Activated T-cell treated with anti-CD3 and anti-CD28 coated beads, Interleukin-2, amount 50 U/mL, for 24 hours (primary cell): ENCODE measurements around the gene C17orf100.

Source experiments
- DNase-seq: peaks from one replicate; pipeline ENCODE4 v3.0.0-alpha.2; 2020
- H3K27ac Mint-ChIP-seq: 2 replicates; pipeline ENCODE4 v1.8.0; 2020; ENCODE audit warnings: mild to moderate bottlenecking, mixed read lengths
- H3K27me3 Mint-ChIP-seq: 2 replicates; pipeline ENCODE4 v1.8.0; 2020; ENCODE audit warnings: mixed read lengths
- H3K36me3 Mint-ChIP-seq: 2 replicates; pipeline ENCODE4 v1.8.0; 2020; ENCODE audit warnings: low read depth, mixed read lengths
- H3K4me1 Mint-ChIP-seq: 2 replicates; pipeline ENCODE4 v1.8.0; 2020; ENCODE audit warnings: low read depth, mixed read lengths
- H3K4me3 Mint-ChIP-seq: 2 replicates; pipeline ENCODE4 v1.8.0; 2020; ENCODE audit warnings: mild to moderate bottlenecking, moderate library complexity, mixed read lengths
- H3K9me3 Mint-ChIP-seq: 2 replicates; pipeline ENCODE4 v1.8.0; 2020; ENCODE audit warnings: mixed read lengths

The C17orf100 gene

DNA sequence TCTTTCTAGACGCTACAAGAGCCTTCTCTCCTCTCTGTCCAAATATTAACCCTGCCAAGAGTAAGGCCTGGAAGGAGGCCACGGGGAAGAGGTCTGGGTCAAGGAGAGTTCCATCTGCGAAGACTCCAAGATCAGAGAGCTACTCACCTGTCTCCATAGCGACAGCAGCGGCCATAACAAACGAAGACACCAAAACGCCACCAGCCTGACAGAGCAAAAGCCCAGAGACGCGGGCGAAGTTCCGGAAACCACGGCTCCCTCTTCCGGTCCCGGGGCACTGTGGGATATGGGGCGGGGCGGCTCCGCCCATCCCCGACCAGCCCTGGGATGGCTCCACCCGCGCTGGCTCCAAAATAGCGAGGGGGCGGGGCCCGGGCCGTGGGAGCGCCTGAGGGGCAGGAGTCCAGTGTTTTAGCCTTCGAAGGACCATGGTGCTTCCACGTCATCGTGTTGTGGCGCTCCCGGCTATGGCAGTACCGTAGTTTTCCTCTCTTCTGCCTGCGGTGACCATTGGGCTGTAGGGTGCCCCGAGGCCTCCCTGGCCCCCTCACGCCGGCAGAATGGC lies at the start of gene C17orf100, which contains the start of gene MED31:
Gene C17orf100 (plus strand): TSS at position 409 of the 565 bp plus-strand sequence. CDS start 152 bp downstream, at position 561.
Gene MED31 (minus strand): TSS at position 252 of the 565 bp plus-strand sequence. CDS start 77 bp downstream, at position 175.
- Mint-ChIP-seq H3K4me1 (peaks cover 73% of the 10 kb centered on the region), H3K9me3 (no peaks in the 10 kb centered on the region), H3K4me3 (peak within 1 kb of the TSS; percentile 99), H3K36me3 (peaks cover 46% of the 10 kb centered on the region), H3K27me3 (peaks cover 16% of the 10 kb centered on the region), H3K27ac (peak within 1 kb of the TSS; percentile 100)
- peak; percentile 97 for DNase-seq

DNA sequence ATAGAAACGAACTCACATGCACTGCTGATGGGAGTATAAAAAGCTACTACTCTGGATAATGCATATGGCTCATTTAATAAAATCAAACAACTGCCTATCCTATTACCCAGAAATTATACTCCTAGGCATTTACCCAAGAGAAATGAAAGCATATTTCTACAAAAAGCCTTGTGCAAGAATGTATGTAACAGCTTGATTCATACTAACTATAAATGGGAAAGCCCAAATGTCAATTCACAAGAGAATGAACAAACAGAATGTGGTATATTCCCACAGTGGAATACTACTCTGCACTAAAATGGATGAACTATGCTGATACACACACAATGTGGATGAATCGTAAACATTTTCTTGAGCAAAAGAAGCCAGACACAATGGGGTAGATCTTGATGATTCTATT lies 49.4 kb upstream of the C17orf100 start:
- Mint-ChIP-seq H3K4me1 (no peaks in the 10 kb centered on the region), H3K36me3 (peaks cover 98% of the 10 kb centered on the region), H3K27ac (no peak overlapping the region), H3K4me3 (no peak overlapping the region), H3K9me3 (no peaks in the 10 kb centered on the region), H3K27me3 (no peaks in the 10 kb centered on the region)
- no peak for DNase-seq

DNA sequence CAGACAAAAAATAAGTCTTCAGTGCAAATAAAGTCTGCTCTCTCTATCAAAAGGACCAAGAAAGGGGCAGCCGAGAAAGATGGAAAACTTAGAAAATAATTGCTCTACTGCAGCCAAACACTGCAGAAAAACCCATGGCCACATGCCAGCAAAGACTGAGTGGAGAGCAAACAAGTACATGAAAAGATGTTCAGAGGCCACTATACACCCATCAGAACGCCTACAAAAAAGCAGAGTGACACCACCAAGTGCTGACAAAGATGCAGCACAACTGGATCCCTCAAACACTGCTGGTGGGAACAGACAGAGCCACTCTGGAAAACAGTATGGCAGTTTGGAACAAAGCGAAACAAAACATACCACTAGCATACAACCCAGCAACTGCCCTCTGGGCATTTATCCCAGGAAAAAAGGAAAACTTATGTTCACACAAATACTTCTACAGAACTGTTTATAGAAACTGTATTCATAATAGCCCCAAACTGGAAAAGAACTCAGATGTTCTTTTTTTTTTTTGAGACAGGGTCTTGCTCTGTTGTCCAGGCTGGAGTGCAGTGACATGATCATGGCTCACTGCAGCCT lies 47.7 kb upstream of the C17orf100 start:
- H3K36me3 Mint-ChIP-seq, result peaks cover 97% of the 10 kb centered on the region
- no peaks in the 10 kb centered on the region for H3K27me3 Mint-ChIP-seq
- H3K9me3 Mint-ChIP-seq, result no peaks in the 10 kb centered on the region
- no peak overlapping the region for H3K27ac Mint-ChIP-seq
- DNase-seq, result no peak
- H3K4me1 Mint-ChIP-seq, result no peaks in the 10 kb centered on the region
- no peak overlapping the region for H3K4me3 Mint-ChIP-seq

DNA sequence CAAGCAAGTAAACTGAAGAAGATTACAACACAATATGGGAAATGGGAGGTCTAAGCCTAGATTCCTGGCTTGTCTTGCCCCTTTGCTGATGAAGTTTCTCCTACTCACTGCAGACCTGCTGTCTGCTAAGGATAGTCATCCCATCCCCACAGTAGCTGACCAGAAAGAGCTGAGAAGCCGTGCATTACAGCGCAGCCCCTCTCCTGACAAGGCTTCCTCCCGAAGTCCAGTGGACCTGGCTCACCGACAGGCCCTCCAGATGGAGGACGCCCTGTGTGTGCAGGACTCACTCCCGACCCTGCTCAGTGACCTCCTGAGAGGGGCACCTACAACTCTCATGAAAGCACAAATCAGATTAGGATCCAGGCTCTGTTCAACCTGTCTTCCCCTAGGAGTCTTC lies 46.4 kb upstream of the C17orf100 start:
- Mint-ChIP-seq H3K27ac (no peak overlapping the region), H3K36me3 (peaks cover 98% of the 10 kb centered on the region), H3K4me3 (no peak overlapping the region), H3K9me3 (no peaks in the 10 kb centered on the region), H3K4me1 (no peaks in the 10 kb centered on the region), H3K27me3 (no peaks in the 10 kb centered on the region)
- DNase-seq, result no peak

DNA sequence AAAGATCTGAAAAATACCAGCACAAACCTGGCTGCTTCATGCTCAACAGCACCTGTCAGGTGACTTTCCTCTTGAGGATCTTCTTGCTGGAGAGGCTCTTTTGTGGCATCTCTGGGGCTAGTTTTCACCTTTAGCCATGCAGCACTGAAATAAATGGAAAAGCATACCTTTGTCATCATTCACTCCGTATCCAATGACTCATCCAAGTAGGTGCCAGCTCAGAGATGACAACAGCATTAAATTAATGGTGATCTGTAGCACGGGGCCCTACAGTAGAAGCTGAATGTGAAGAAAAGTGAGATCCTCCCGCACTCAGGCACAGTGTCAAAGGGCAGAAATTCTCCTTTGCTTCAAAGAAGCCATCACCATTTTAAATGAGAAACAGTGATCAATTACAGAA lies 43.2 kb upstream of the C17orf100 start:
- Mint-ChIP-seq H3K9me3 (no peaks in the 10 kb centered on the region), H3K4me3 (no peak overlapping the region), H3K4me1 (no peaks in the 10 kb centered on the region), H3K27me3 (no peaks in the 10 kb centered on the region), H3K27ac (no peak overlapping the region), H3K36me3 (peaks cover 90% of the 10 kb centered on the region)
- DNase-seq, result no peak

DNA sequence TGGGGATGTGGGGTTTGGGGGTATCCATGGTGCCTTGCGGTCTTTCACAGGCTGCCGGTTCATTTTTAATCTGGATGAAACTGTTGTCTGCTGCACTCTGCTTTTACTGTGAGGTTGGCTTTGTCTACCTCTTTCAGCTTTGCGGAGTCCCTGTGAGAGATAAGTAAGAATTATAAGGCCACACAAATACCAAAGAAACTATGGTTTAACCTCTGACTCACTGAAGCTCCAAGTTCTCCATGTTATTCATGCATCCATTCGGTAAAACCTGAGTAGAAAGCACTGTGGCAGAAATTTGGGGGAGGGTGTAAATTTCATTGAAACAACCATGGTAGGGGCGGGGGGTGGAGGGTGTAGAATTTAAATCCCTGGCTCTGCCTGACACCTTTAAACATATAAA lies 41.6 kb upstream of the C17orf100 start:
- Mint-ChIP-seq H3K27ac (no peak overlapping the region), H3K27me3 (no peaks in the 10 kb centered on the region), H3K4me1 (peaks cover 2% of the 10 kb centered on the region), H3K36me3 (peaks cover 88% of the 10 kb centered on the region), H3K9me3 (no peaks in the 10 kb centered on the region), H3K4me3 (no peak overlapping the region)
- DNase-seq, result no peak

DNA sequence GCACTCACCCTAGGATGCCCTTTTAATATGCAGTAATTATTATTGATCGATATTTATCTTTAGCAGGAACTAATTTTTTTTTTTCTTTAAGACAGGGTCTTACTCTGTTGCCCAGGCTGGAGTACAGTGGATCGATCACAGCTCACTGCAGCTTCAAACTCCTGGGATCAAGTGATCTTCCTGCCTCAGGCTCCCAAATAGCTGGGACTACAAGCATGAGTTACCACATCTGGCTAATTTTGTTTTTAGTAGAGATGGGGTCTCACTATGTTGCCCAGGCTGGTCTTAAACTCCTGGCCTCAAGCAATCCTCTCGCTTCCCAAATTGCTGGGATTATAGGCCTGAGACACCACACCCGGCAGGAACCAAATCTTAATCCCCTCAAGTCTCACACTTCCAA lies 40.3 kb upstream of the C17orf100 start:
- Mint-ChIP-seq H3K4me3 (no peak overlapping the region), H3K9me3 (no peaks in the 10 kb centered on the region), H3K27ac (no peak overlapping the region), H3K36me3 (peaks cover 86% of the 10 kb centered on the region), H3K4me1 (peaks cover 2% of the 10 kb centered on the region), H3K27me3 (no peaks in the 10 kb centered on the region)
- no peak for DNase-seq

DNA sequence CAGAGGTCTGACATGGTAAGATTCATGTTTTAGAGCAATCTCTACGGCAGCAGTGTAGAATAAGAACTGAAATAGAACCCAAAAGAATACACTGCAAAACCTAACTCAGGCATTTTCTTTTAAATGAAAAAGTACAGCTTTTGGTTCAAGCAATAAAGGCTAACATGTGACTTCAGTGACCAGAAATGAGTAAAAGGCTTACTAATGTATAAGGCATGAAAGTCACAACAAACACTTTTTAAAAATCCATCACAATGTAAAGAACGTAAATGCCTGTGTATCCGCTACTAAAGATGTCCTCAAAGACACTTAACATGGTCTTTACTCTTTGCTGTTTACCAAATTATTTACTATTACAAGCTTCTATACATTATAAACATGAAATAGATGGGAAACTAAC lies 27.6 kb upstream of the C17orf100 start:
- Mint-ChIP-seq H3K27me3 (no peaks in the 10 kb centered on the region), H3K36me3 (peaks cover 96% of the 10 kb centered on the region), H3K27ac (no peak overlapping the region), H3K9me3 (no peaks in the 10 kb centered on the region), H3K4me3 (no peak overlapping the region), H3K4me1 (no peaks in the 10 kb centered on the region)
- DNase-seq, result no peak

DNA sequence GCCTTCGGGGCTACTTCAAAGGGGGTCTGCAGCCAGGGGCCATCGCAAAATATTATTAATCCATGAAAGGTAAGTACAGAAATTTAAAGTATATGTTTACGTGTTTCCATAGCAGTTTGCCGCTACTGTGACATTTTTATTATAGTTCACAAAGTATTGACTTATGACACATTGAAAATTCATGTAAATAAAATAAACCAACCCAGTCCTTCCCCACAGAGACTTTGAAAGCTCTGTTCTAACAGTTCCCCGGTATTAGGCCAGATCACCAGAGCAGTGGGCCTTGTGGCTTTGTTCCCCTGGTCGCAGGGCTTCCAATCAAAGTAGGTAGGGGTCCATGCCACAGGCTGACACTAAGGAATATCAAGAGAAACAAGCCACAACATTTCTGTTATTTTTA lies 24.9 kb upstream of the C17orf100 start:
- no peak for DNase-seq
- peaks cover 2% of the 10 kb centered on the region for H3K4me1 Mint-ChIP-seq
- H3K9me3 Mint-ChIP-seq, result no peaks in the 10 kb centered on the region
- H3K27ac Mint-ChIP-seq, result no peak overlapping the region
- H3K27me3 Mint-ChIP-seq, result no peaks in the 10 kb centered on the region
- peaks cover 96% of the 10 kb centered on the region for H3K36me3 Mint-ChIP-seq
- H3K4me3 Mint-ChIP-seq, result no peak overlapping the region

DNA sequence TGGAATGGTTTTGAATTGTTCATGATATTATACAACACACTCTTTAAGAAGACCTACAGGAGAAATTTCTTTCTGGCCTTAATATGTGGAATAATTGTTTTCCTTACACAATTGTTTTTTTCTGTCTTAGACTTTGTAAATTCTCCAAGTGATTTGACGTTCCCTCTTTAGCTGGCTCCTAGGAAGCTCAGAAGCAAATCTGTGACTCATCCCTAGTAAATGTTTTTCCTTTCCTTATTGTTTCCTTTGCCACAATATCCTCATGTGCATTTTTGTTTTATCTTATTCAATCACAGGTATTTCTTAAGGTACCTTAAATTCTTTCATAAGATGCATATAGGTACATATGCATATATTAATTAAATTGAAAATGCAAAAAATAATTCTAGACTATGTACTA lies 24.5 kb upstream of the C17orf100 start:
- Mint-ChIP-seq H3K9me3 (no peaks in the 10 kb centered on the region), H3K27me3 (no peaks in the 10 kb centered on the region), H3K27ac (no peak overlapping the region), H3K36me3 (peaks cover 95% of the 10 kb centered on the region), H3K4me1 (peaks cover 2% of the 10 kb centered on the region), H3K4me3 (no peak overlapping the region)
- no peak for DNase-seq

DNA sequence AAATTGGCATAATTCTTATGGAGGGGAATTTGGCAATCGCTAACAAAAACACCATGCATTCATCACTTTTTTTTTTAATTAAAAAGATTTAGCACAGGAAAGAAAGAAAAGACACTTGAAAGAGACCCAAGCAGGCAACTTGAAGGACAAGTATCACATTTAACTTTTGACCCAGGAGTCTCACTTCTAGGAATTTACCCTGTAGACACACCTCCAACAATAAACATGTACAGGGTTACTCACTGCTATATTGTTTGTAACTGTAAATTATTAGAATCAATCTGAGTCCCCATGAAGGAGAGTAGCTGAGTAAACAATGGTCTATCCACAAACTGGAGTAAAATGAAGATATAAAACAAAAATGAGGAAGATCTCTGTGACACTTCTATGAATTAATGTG lies 21.2 kb upstream of the C17orf100 start:
- peaks cover 93% of the 10 kb centered on the region for H3K36me3 Mint-ChIP-seq
- H3K9me3 Mint-ChIP-seq, result no peaks in the 10 kb centered on the region

DNA sequence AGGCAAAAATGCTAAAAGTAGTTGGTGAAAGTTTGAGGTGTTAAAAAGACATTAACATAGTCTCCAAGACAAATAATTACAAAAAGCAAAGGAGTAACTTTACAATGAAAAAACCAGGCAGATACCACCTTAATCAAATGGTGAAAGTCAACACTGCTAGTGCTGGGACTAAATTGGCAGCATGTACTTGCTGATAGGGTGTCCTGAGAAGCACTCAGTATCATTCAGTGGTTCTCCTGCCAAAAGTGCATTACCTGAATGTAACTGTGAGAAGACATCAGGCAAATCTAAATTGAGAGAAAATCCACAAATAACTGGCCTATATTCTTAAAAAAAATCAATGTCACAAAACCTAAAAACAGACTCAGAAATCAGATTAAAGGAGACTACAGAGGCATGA lies 19.0 kb upstream of the C17orf100 start:
- Mint-ChIP-seq H3K4me3 (no peak overlapping the region), H3K9me3 (no peaks in the 10 kb centered on the region), H3K4me1 (peaks cover 8% of the 10 kb centered on the region), H3K27ac (no peak overlapping the region), H3K27me3 (no peaks in the 10 kb centered on the region), H3K36me3 (peaks cover 74% of the 10 kb centered on the region)
- DNase-seq, result no peak

More for the DNA sequence above, 21.2 kb upstream of the C17orf100 start:
- Mint-ChIP-seq H3K4me3 (no peak overlapping the region), H3K27me3 (no peaks in the 10 kb centered on the region), H3K27ac (no peak overlapping the region), H3K4me1 (peaks cover 4% of the 10 kb centered on the region)
- DNase-seq, result no peak

DNA sequence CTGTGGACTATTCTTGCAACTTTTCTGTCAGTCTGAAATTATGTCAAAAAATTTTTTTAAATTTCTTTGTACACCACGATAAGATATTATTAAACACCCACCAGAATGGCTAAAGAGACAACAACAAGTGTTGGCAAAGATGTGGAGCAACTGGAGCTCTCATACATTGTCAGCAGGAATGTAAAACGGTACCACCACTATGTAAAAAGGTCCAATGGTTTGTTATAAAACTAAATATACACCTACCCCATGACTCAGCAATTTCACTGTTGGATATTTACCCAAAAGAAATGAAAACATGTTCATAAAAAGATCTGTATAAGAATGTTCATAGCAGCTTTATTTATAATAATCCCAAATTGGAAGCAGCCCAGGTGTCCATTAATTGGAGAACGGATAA lies 18.3 kb upstream of the C17orf100 start:
- no peaks in the 10 kb centered on the region for H3K9me3 Mint-ChIP-seq
- DNase-seq, result no peak
- no peak overlapping the region for H3K4me3 Mint-ChIP-seq
- H3K27ac Mint-ChIP-seq, result no peak overlapping the region
- H3K27me3 Mint-ChIP-seq, result no peaks in the 10 kb centered on the region
- H3K4me1 Mint-ChIP-seq, result peaks cover 15% of the 10 kb centered on the region
- H3K36me3 Mint-ChIP-seq, result peaks cover 67% of the 10 kb centered on the region

DNA sequence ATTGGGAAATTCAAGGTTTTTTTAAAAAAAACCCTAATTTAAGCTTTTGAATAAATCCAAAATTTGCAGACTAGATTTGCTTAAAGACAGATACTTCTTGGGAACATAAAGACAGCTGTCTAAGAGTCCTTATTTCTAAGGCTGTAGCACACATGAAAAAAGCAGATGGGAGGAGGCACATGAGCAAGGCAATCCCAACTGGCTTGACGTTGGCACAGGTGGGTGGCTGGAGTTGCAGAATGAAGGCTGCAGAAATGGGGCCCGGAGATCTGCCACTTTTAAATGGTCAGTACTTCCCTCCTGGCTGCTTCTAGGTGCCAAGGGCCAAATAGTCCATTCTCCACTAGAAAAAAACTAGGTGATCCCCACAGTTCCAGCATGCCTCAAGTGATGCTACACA lies 15.5 kb upstream of the C17orf100 start:
- no peak overlapping the region for H3K4me3 Mint-ChIP-seq
- H3K4me1 Mint-ChIP-seq, result peaks cover 26% of the 10 kb centered on the region
- H3K27me3 Mint-ChIP-seq, result no peaks in the 10 kb centered on the region
- H3K27ac Mint-ChIP-seq, result no peak overlapping the region
- peaks cover 54% of the 10 kb centered on the region for H3K36me3 Mint-ChIP-seq
- no peaks in the 10 kb centered on the region for H3K9me3 Mint-ChIP-seq
- DNase-seq, result no peak

DNA sequence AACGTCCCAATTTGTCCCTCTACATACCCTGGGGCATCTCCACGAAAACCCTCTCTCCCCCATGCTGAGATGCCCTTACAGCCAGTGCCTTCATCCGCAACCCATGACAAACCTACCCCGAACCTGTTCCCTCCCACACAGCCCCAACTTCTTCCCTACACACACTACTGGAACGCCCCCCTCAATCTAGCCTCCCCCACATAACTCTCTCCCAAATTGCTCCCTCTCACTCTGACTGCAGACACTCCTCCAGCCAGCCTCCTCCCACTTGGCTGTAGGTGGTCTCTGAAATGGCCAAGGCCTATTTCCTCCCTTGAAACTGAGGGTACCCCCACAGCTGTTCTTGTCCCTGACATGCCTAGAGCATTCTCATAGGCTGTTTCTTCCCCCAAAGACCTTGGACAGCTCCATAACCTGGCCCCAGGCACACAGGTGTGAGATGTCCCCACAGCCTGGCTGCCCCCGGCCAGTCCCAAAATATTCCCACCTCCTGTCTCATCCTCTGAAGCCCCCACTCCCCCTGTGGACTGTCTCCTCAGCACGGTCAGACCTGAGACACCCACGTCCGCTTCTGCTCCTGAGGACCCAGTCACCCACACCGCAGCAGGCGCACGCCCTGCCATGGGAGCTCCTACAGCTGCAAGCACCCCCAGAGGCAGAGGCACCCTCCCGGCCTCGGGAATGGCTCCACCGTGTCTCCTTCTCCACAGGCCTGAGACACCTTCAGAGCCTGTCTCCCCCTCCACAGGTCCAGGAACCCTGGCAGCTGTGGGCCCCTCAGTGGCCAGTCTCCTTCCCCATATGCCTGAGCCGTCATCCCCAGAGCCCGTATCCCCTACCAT lies 14.7 kb upstream of the C17orf100 start:
- Mint-ChIP-seq H3K36me3 (peaks cover 56% of the 10 kb centered on the region), H3K4me1 (peaks cover 31% of the 10 kb centered on the region), H3K4me3 (no peak overlapping the region), H3K27me3 (no peaks in the 10 kb centered on the region), H3K27ac (no peak overlapping the region), H3K9me3 (no peaks in the 10 kb centered on the region)
- no peak for DNase-seq
